HUES64 (cell line): ENCODE measurements around the gene PIWIL4.

ENCODE experiments used
- H3K27ac ChIP-seq: 2 replicates; pipeline ENCODE4 v1.7.0; 2013; ENCODE audit warnings: low read depth, low read length, inconsistent platforms
- H3K27me3 ChIP-seq: 2 replicates; pipeline ENCODE4 v1.6.1; 2013; ENCODE audit warnings: mild to moderate bottlenecking, low read length; ENCODE audit not compliant: insufficient read depth
- H3K36me3 ChIP-seq: 2 replicates; pipeline ENCODE4 v1.6.1; 2013; ENCODE audit warnings: mild to moderate bottlenecking, low read length; ENCODE audit not compliant: insufficient read depth
- H3K4me1 ChIP-seq: 2 replicates; pipeline ENCODE4 v1.6.1; 2013; ENCODE audit warnings: mild to moderate bottlenecking, low read length, moderate library complexity; ENCODE audit not compliant: insufficient read depth
- H3K4me3 ChIP-seq: 2 replicates; pipeline ENCODE4 v1.5.1; 2013; ENCODE audit warnings: mild to moderate bottlenecking, low read length, moderate library complexity
- H3K9ac ChIP-seq: 2 replicates; pipeline ENCODE4 v1.6.1; 2013; ENCODE audit warnings: mild to moderate bottlenecking, low read depth, low read length
- H3K9me3 ChIP-seq: 2 replicates; pipeline ENCODE4 v1.6.1; 2013; ENCODE audit warnings: low read depth, low read length; ENCODE audit not compliant: insufficient read depth
- WGBS: fragments of 150-250, 120-280 bp; methylation state at CpG from one replicate; pipeline ENCODE4 v1.1.7; 2013; ENCODE audit warnings: missing lambda C conversion rate; 5-methylcytosine and 5-hydroxymethylcytosine counted together

The PIWIL4 gene

DNA sequence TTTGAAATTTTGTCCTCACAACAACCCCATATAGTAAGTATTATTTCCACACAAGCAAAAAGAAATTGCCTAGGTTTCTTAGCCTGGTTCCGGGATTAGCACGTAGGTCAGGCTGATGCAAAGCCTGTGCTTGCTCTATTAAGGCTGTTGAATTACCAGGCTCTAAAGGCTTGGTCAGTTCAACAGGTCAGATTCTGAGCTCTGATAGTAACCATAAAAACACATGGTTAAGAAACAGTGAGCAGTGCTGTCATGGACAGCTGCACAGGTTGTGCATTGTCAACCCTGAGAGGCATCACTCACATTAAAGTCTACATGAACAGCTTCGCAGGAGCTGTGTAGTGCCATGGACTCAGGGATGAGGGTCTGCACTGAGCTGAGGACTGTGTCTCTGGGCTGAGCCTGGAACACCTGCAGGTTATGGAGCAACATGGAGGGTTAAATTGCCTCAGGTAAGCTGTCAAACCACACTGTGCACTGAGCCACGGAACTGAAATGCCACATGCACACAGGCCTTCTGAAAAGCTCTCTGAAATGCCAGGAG lies 98.0 kb downstream of the PIWIL4 start:
- Histone ChIP-seq H3K9me3 (no peaks in the 10 kb centered on the region; the same call in 1 of the 2 replicates), H3K27ac (no peak overlapping the region), H3K9ac (no peak overlapping the region), H3K27me3 (no peaks in the 10 kb centered on the region), H3K4me1 (peaks cover 27% of the 10 kb centered on the region), H3K4me3 (no peak overlapping the region), H3K36me3 (peaks cover 31% of the 10 kb centered on the region)
- WGBS = 76% methylated on average over 4 of the region's 4 CpGs

DNA sequence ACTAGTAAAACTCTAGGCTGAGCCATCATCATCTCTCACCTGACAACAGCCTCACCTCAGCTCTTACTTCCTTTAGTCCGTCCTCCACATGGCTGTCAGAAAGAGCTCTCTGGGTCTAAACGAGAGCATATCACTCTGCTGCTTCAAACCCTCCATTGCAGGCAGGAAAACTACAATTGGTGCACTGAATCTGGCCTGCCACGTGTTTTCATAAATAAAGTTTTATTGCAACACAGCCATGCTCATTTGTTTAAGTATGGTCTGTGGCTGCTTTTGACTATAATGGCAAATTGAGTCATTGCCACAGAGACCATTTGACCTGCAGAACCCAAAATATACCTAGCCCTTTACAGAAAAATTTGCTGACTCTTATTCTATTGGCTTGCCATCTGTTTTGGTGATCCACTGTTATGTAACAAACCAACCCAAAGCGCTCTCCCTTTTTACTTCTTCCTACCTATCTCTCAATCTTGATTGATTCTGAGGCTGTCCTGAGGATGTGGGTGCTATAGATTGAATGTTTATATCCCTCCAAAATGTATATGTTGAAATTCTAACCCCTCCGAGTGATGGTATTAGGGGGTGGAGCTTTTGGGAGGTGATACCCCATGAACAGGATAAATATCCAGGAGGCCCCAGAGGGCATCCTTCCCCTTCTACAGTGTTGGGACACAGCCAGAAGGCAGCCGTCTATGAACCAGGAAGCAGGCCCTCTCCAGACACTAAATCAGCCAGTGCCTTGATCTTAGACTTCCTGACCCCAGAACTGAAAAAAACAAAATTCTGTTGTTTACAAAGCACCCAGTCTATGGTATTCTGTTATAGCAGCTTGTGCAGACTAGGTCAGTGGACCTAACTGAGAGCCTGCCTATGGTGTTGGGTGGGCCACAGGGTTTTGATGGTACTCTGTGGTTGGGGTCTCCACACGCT lies 99.9 kb downstream of the PIWIL4 start:
- no peak overlapping the region for H3K27ac ChIP-seq
- no peak overlapping the region for H3K9ac ChIP-seq
- H3K4me1 ChIP-seq = peaks cover 16% of the 10 kb centered on the region
- no peaks in the 10 kb centered on the region for H3K27me3 ChIP-seq
- H3K36me3 ChIP-seq = peaks cover 34% of the 10 kb centered on the region
- H3K9me3 ChIP-seq = peaks cover 17% of the 10 kb centered on the region
- H3K4me3 ChIP-seq = no peak overlapping the region
- 94% methylated on average over 6 of the region's 7 CpGs for WGBS

- Histone ChIP-seq H3K4me3 (no peak overlapping the region), H3K36me3 (peaks cover 27% of the 10 kb centered on the region), H3K27me3 (no peaks in the 10 kb centered on the region), H3K27ac (no peak overlapping the region), H3K4me1 (peaks cover 8% of the 10 kb centered on the region; the same call in 1 of the 2 replicates), H3K9ac (no peak overlapping the region), H3K9me3 (peaks cover 21% of the 10 kb centered on the region)
- WGBS = 96% methylated on average over 2 of the region's 2 CpGs
Measured at GRCh38 chr11:94668212-94668793, 101.1 kb downstream of the PIWIL4 start.

- 93% methylated on average over 4 of the region's 4 CpGs for WGBS
- Histone ChIP-seq H3K9me3 (peaks cover 21% of the 10 kb centered on the region), H3K27me3 (no peaks in the 10 kb centered on the region), H3K36me3 (peaks cover 22% of the 10 kb centered on the region), H3K27ac (no peak overlapping the region), H3K4me3 (no peak overlapping the region), H3K4me1 (peaks cover 7% of the 10 kb centered on the region; the same call in 1 of the 2 replicates), H3K9ac (no peak overlapping the region)
Measured at GRCh38 chr11:94669023-94669422, 101.9 kb downstream of the PIWIL4 start.
